Lung (tissue), 12 donors: Measurements from ENCODE around the gene KANSL3. TPM values are rescaled to one million over a fixed set of nuclear protein-coding genes. Genes with fewer than 3 reads are reported as not detected.

ENCODE experiments used
- ATAC-seq: fragments of 200-7000 bp; cut with Tn5 transposase; one replicate; pipeline ENCODE4 v1.9.1; 2020; ENCODE audit warnings: moderate number of reproducible peaks; ENCODE audit not compliant: insufficient read depth, low FRiP score
- DNase-seq, 3 donors: peaks; one replicate each; pipeline ENCODE4 v3.0.0-alpha.2; 2013 to 2017
- H3K27ac ChIP-seq, 2 donors: one replicate each; pipeline ENCODE4 v1.5.1; 2013; ENCODE audit warnings: mild to moderate bottlenecking in 2 of 2, moderate library complexity in 2 of 2, control low read depth in 1 of 2, inconsistent platforms in 1 of 2, low read depth in 1 of 2, low read length in 1 of 2
- H3K27me3 ChIP-seq, 3 donors: one replicate each; pipeline ENCODE4 v1.5.1; 2013; ENCODE audit warnings: low read length in 2 of 3; ENCODE audit not compliant: control insufficient read depth in 3 of 3, insufficient read depth in 3 of 3
- H3K36me3 ChIP-seq, 4 donors: one replicate each; pipeline ENCODE4 v1.5.1; 2013; ENCODE audit warnings: low read length in 4 of 4, mild to moderate bottlenecking in 1 of 4, moderate library complexity in 1 of 4; ENCODE audit not compliant: control insufficient read depth in 4 of 4, insufficient read depth in 4 of 4
- H3K4me1 ChIP-seq, 5 donors: one replicate each; pipeline ENCODE4 v1.5.1; 2013; ENCODE audit warnings: low read length in 5 of 5, mild to moderate bottlenecking in 2 of 5, moderate library complexity in 1 of 5; ENCODE audit not compliant: control insufficient read depth in 5 of 5, insufficient read depth in 5 of 5
- H3K4me3 ChIP-seq: one replicate; pipeline ENCODE4 v1.5.1; 2013; ENCODE audit warnings: mild to moderate bottlenecking, control low read depth, moderate library complexity
- H3K9ac ChIP-seq, 2 donors: one replicate each; pipeline ENCODE4 v1.5.1; 2013; ENCODE audit warnings: low read length in 2 of 2, control low read depth in 1 of 2; ENCODE audit not compliant: insufficient read depth in 1 of 2
- H3K9me3 ChIP-seq, 4 donors: one replicate each; pipeline ENCODE4 v1.5.1; 2013; ENCODE audit warnings: low read length in 3 of 4, mild to moderate bottlenecking in 1 of 4, moderate library complexity in 1 of 4; ENCODE audit not compliant: control insufficient read depth in 4 of 4, insufficient read depth in 3 of 4
- CTCF ChIP-seq: IDR thresholded peaks from 2 replicates; pipeline ENCODE4 v1.5.1; 2012; ENCODE audit warnings: mild to moderate bottlenecking; ENCODE audit errors: control extremely low read depth, extremely low read depth
- WGBS, 2 donors: extraction: QIAGEN DNeasy Blood & Tissue Kit; methylation state at CpG; one replicate each; pipeline ENCODE4 v1.1.7; 2013; 5-methylcytosine and 5-hydroxymethylcytosine counted together
- polyA plus RNA-seq, 2 donors: library from polyadenylated mRNA; stranded (reverse); fragments of 200-250 nt; gene quantifications; one replicate each; pipeline ENCODE4 v1.2.1, GENCODE V29; 2013
- total RNA-seq, 2 donors: library from RNA; depleted of rRNA in 1 of 2; stranded (reverse); fragments of >200 nt in 1 of 2; gene quantifications; one replicate each; pipeline ENCODE4 v1.2.1, GENCODE V29; 2014 to 2021
- donor health status: control.
- donor health status: control.
- donor health status: Bipolar disorder and iron deficiency.
- donor health status: healthy.
- donor health status: DM: yes; HTN: yes; CAD: no.

The KANSL3 gene
- total and polyA plus RNA-seq, 4 donors = 16.7 to 91.4 (median 33.6) TPM

GRCh38 chr2:96633641-96634040 lies 4.5 kb downstream of the KANSL3 start:
- peaks cover 0 to 16% (median 6%) of the 10 kb centered on the region in 5 donors for H3K4me1 ChIP-seq
- no peaks in the 10 kb centered on the region for H3K27me3 ChIP-seq
- ATAC-seq = no peak
- H3K36me3 ChIP-seq = peaks cover 7 to 16% (median 10%) of the 10 kb centered on the region in 4 donors
- no peak for TF ChIP-seq CTCF
- no peak for DNase-seq
- H3K9ac ChIP-seq = no peak overlapping the region
- no peak overlapping the region for H3K27ac ChIP-seq
- H3K9me3 ChIP-seq = no peaks in the 10 kb centered on the region
- 85 to 90% methylated on average over 9 of the region's 9 CpGs for WGBS, 2 donors
- H3K4me3 ChIP-seq = no peak overlapping the region

DNA sequence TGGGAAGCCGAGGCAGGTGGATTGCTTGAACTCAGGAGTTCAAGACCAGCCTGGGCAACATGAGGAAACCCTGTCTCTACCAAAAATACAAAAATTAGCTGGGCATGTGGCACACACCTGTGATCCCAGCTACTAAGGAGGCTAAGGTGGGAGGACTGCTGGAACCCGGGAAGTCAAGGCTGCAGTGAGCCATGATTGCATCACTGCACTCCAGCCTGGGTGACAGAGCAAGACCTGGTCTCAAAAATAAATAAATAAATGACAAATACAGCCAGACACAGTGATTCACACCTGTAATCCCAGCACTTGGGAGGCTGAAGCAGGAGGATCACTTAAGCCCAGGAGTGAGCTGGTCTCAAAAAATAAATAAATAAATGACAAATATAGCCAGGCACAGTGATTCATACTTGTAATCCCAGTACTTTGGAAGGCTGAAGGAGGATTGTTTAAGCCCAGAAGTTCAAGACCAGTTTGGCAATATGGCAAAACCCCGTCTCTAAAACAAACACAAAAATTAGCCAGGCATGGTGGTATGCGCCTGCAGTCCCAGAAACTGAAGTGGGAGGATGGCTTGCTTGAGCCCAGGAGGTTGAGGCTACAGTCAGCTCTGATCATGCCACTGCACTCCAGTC lies 6.2 kb downstream of the KANSL3 start:
- Histone ChIP-seq H3K36me3 (peaks cover 13 to 29% (median 17%) of the 10 kb centered on the region in 4 donors), H3K27ac (peak overlapping the region in 1 of 2 donors; percentile 59), H3K9ac (no peak overlapping the region), H3K27me3 (no peaks in the 10 kb centered on the region), H3K4me3 (no peak overlapping the region), H3K4me1 (peaks cover 0 to 12% (median 6%) of the 10 kb centered on the region in 5 donors), H3K9me3 (no peaks in the 10 kb centered on the region)
- 78 to 86% methylated on average over 4 of the region's 4 CpGs for WGBS, 2 donors
- DNase-seq = no peak
- peak; percentile 44 for ATAC-seq
- no peak for TF ChIP-seq CTCF

DNA sequence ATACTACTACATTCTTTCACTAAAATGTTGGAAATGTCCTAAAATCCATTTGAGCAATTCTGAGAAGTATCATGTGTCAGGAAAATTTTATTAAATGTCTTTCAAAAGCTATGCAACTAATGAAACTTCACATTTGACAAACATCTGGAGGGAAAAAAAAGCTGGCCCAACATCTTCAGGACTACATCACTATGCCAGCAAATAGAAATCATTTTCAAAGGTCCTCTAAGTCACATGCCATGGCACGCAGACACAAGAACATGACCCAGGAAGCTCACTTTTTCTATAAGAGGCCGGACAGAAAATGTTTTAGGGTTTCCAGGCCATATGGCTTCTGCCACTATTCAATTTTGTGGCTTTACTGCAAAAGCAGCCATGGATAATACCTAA lies 11.6 kb downstream of the KANSL3 start:
- peaks cover 4 to 15% (median 6%) of the 10 kb centered on the region in 5 donors for H3K4me1 ChIP-seq
- H3K9ac ChIP-seq = no peak overlapping the region
- DNase-seq = peak in 1 of 3 donors; percentile 41
- H3K27me3 ChIP-seq = no peaks in the 10 kb centered on the region
- no peak for ATAC-seq
- H3K9me3 ChIP-seq = no peaks in the 10 kb centered on the region
- no peak for TF ChIP-seq CTCF
- WGBS, 2 donors = 58 to 67% methylated on average over 2 of the region's 2 CpGs
- no peak overlapping the region for H3K4me3 ChIP-seq
- H3K27ac ChIP-seq = no peak overlapping the region
- peaks cover 10 to 33% (median 15%) of the 10 kb centered on the region in 4 donors for H3K36me3 ChIP-seq
